Natural killer cell (primary cell): ENCODE results near the gene NCOA3. TPM values are rescaled to one million over a fixed set of nuclear protein-coding genes. Genes with fewer than 3 reads are reported as not detected.
A peak's percentile ranks its signal among the peaks of the same experiment; 100 is the strongest.

ENCODE experiments used
- ATAC-seq, 3 donors: fragments of 150-1000 bp in 2 of 3; fragments of 200-7000 bp in 1 of 3; cut with Tn5 transposase; 1 replicate in 1 of 3; 2 replicates in 2 of 3; pipeline ENCODE4 v1.10.0; 2021; ENCODE audit warnings: mild to moderate bottlenecking in 2 of 3, moderate library complexity in 2 of 3
- DNase-seq, 2 donors: peaks; one replicate each; pipeline versions ENCODE4 v3.0.0 to v3.0.0-alpha.2; 2013 to 2021; ENCODE audit warnings: mixed read lengths in 1 of 2
- H3K27ac ChIP-seq: one replicate; pipeline ENCODE4 v1.5.1; 2013; ENCODE audit warnings: mild to moderate bottlenecking, low read length
- H3K27me3 ChIP-seq: one replicate; pipeline ENCODE4 v1.6.1; 2013; ENCODE audit warnings: low read length; ENCODE audit not compliant: control insufficient read depth, insufficient read depth
- H3K36me3 ChIP-seq: one replicate; pipeline ENCODE4 v1.6.1; 2013; ENCODE audit warnings: low read length; ENCODE audit not compliant: control insufficient read depth, insufficient read depth
- H3K4me1 ChIP-seq: one replicate; pipeline ENCODE4 v1.6.1; 2013; ENCODE audit warnings: low read length; ENCODE audit not compliant: control insufficient read depth, insufficient read depth
- H3K4me3 ChIP-seq: one replicate; pipeline ENCODE4 v1.5.1; 2013; ENCODE audit warnings: low read length
- H3K9me3 ChIP-seq: one replicate; pipeline ENCODE4 v1.6.1; 2013; ENCODE audit warnings: low read length; ENCODE audit not compliant: control insufficient read depth, insufficient read depth
- H3K27ac Mint-ChIP-seq, 2 donors: one replicate each; pipeline ENCODE4 v1.8.0; 2022; ENCODE audit warnings: mild to moderate bottlenecking in 2 of 2, mixed read lengths in 2 of 2, moderate library complexity in 1 of 2
- H3K27me3 Mint-ChIP-seq, 2 donors: one replicate each; pipeline ENCODE4 v1.8.0; 2022; ENCODE audit warnings: low read depth in 2 of 2, mixed read lengths in 2 of 2
- H3K36me3 Mint-ChIP-seq: one replicate; pipeline ENCODE4 v1.8.0; 2022; ENCODE audit warnings: mixed read lengths
- H3K4me1 Mint-ChIP-seq, 2 donors: one replicate each; pipeline ENCODE4 v1.8.0; 2022; ENCODE audit warnings: mixed read lengths in 2 of 2
- H3K4me3 Mint-ChIP-seq: one replicate; pipeline ENCODE4 v1.8.0; 2022; ENCODE audit warnings: mild to moderate bottlenecking, moderate library complexity, mixed read lengths
- H3K9me3 Mint-ChIP-seq, 2 donors: one replicate each; pipeline ENCODE4 v1.8.0; 2022; ENCODE audit warnings: mixed read lengths in 2 of 2
- CTCF ChIP-seq: fragments of 200-600 bp; IDR thresholded peaks from one replicate; pipeline ENCODE4 v1.8.0; 2022; ENCODE audit warnings: antibody characterized with exemption
- WGBS: methylation state at CpG from one replicate; pipeline ENCODE4 v1.1.7; 2013; ENCODE audit warnings: missing lambda C conversion rate; ENCODE audit not compliant: insufficient coverage; 5-methylcytosine and 5-hydroxymethylcytosine counted together
- intact Hi-C: fragments of 100-400 bp; cut with micrococcal nuclease; formaldehyde crosslinking; loops from one replicate; pipeline ENCODE4 v1.14.2; 2022
- total RNA-seq, 4 donors: library from RNA; stranded (reverse); fragments of 120-200 nt in 1 of 4; gene quantifications; one replicate each; pipeline versions ENCODE4 v1.2.3 to v1.2.4, GENCODE V29; 2013 to 2022

Gene NCOA3
- total RNA-seq, 3 donors from 2014 or later (not counting 1 experiment from before 2014, with no cell fraction given) = 44.3 to 63.3 (median 57.8) TPM

- ATAC-seq (no peak), DNase-seq (no peak)
- Mint-ChIP-seq H3K4me3 (no peak overlapping the region), H3K27me3 (no peaks in the 10 kb centered on the region), H3K27ac (peak overlapping the region in 1 of 2 donors; percentile 44), H3K36me3 (peaks cover 10% of the 10 kb centered on the region), H3K4me1 (peaks cover 17 to 26% of the 10 kb centered on the region in 2 donors), H3K9me3 (peaks cover 2 to 5% of the 10 kb centered on the region in 2 donors)
- Histone ChIP-seq H3K4me3 (no peak overlapping the region), H3K27me3 (no peaks in the 10 kb centered on the region), H3K27ac (no peak overlapping the region), H3K36me3 (peaks cover 5% of the 10 kb centered on the region), H3K4me1 (peaks cover 5% of the 10 kb centered on the region), H3K9me3 (peaks cover 21% of the 10 kb centered on the region)
- intact Hi-C loops = no loop called here
- TF ChIP-seq CTCF = no peak
- WGBS = 98% methylated on average over 19 of the region's 19 CpGs
These were observed 19.5 kb downstream of the NCOA3 start for GRCh38 chr20:47521059-47521808.

- peak overlapping the region; percentile 49 to 65 for H3K27ac Mint-ChIP-seq
- H3K4me3 Mint-ChIP-seq = peak overlapping the region; percentile 29
- no peak overlapping the region for H3K4me3 ChIP-seq
- peaks cover 10% of the 10 kb centered on the region for H3K36me3 Mint-ChIP-seq
- peaks cover 5% of the 10 kb centered on the region for H3K4me1 ChIP-seq
- DNase-seq (no peak), ATAC-seq (no peak)
- WGBS = 40% methylated on average over 7 of the region's 8 CpGs
- no peaks in the 10 kb centered on the region for H3K27me3 Mint-ChIP-seq
- TF ChIP-seq CTCF = no peak
- no peak overlapping the region for H3K27ac ChIP-seq
- peaks cover 5% of the 10 kb centered on the region in 2 donors for H3K9me3 Mint-ChIP-seq
- H3K27me3 ChIP-seq = no peaks in the 10 kb centered on the region
- intact Hi-C loops = no loop called here
- H3K4me1 Mint-ChIP-seq = peaks cover 26 to 27% of the 10 kb centered on the region in 2 donors
- H3K9me3 ChIP-seq = peaks cover 21% of the 10 kb centered on the region
- H3K36me3 ChIP-seq = peaks cover 5% of the 10 kb centered on the region
These were observed 22.5 kb downstream of the NCOA3 start for GRCh38 chr20:47524015-47524784.

DNA sequence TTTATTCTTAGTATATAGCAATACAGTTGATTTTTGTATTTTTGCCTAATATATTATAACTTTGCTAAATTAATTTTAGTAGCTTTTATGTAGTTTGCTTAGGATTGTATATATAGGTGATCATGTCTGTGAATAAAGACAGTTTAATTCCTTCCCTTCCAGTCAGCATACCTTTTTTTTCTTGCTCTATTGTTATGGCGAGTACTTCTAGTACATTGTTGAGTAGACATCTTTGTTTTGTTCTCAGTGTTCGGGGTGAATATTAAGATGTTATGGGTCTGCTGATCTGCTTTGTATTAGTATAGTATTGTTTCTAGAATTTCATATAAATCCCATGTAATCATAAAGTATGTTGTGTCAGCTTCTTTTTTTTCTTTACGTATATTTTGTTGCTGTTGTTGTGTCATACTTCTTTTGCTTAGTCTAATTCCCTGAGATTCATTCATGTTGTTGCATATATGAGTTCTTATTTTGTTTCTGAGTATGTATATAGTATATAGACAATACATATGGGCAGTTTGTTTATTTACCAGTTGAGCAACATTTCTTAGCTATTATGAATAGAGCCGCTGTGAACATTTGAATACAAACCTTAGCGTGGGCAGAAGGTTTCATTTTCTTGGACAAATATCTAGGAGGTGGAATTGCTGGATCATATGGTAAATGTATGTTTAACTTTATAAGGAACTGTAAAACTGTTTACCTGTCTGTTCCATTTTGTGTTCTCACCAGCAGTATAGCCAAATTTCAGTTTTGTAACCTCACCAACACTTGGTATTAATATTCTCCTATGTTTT lies 25.5 kb downstream of the NCOA3 start:
- 97% methylated on average over 2 of the region's 5 CpGs for WGBS
- Mint-ChIP-seq H3K36me3 (no peaks in the 10 kb centered on the region), H3K4me3 (no peak overlapping the region), H3K9me3 (peaks cover 0 to 4% of the 10 kb centered on the region in 2 donors), H3K27me3 (no peaks in the 10 kb centered on the region), H3K4me1 (peaks cover 30 to 32% of the 10 kb centered on the region in 2 donors), H3K27ac (peak overlapping the region; percentile 34 to 60)
- DNase-seq (no peak), ATAC-seq (no peak)
- intact Hi-C loops = no loop called here
- Histone ChIP-seq H3K9me3 (peaks cover 3% of the 10 kb centered on the region), H3K36me3 (no peaks in the 10 kb centered on the region), H3K4me3 (no peak overlapping the region), H3K27ac (no peak overlapping the region), H3K27me3 (no peaks in the 10 kb centered on the region), H3K4me1 (peaks cover 5% of the 10 kb centered on the region)
- TF ChIP-seq CTCF = no peak
